EL (cell line): Measurements from ENCODE around the gene MAPK4.
"Not testable (repeated sequence)": the region's sequence is repeated elsewhere in the genome, so short reads cannot be mapped to it uniquely, and the experiment has no call there.

ENCODE experiments used
- DNase-seq: peaks from one replicate; pipeline ENCODE4 v3.0.0-alpha.2; 2016

MAPK4 gene

DNA sequence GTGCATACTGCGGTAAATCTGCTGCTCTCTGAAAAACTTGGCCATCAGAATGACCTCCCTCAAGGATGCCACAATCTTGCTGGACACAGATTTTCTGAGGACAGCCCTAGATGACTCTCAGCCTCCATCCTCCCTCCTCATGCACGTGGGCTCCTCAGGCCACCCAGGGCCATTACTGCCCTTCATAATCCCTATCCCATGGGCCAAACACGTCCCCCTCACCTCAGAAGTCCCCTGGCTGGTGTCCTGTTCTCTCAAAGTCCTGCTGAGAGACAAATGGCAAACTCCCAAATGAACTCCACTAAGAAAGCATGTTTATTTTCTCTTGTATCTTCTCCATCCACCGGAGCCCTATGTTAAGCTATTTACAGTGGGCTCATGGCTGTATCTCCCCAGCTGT, 134.3 kb downstream of the MAPK4 start:
- no peak for DNase-seq

DNA sequence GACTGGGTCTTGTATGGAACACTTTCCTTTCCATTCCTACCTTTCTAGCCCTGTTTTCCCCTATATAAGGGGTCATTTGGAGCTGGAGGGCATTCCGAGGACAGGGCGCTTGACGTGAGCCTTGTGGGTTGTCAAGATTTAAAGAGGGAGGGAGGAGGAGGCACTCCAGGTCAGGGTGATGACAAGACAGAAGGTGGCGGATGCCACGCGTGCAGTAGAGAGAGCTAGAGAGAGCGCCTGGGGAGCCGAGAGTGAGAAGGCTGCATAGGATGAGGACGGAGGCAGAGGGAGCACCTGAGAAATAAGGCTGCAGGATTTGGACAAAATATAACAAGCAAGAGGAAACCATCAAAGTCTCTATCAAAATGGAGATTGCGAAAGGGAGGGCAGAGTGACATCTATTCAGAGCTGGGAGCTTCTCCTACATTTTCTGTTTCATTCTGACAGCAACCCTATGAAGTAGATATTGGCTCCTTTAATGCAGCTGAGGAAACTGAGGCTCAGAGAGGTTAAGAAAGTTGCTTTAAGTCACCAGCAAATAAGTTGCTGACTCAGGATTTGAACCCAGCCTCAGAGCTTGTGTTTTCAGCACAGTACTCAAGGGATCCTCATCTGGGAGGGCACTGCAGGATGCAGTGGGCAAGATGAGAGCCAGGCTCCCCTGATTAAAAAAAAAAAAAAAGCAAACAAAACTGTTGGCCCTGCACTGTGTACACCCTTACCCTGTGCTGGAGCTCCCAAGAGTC, 135.7 kb downstream of the MAPK4 start:
- DNase-seq = no peak

GRCh38 chr18:50696436-50696835, 136.5 kb downstream of the MAPK4 start:
- DNase-seq = no peak

GRCh38 chr18:50696929-50697328, 137.0 kb downstream of the MAPK4 start:
- no peak for DNase-seq

GRCh38 chr18:50697509-50697908, 137.6 kb downstream of the MAPK4 start:
- no peak for DNase-seq

- no peak for DNase-seq
Observed at GRCh38 chr18:50700245-50701165, 140.6 kb downstream of the MAPK4 start.

GRCh38 chr18:50704357-50704940, 144.6 kb downstream of the MAPK4 start:
- DNase-seq = no peak

DNA sequence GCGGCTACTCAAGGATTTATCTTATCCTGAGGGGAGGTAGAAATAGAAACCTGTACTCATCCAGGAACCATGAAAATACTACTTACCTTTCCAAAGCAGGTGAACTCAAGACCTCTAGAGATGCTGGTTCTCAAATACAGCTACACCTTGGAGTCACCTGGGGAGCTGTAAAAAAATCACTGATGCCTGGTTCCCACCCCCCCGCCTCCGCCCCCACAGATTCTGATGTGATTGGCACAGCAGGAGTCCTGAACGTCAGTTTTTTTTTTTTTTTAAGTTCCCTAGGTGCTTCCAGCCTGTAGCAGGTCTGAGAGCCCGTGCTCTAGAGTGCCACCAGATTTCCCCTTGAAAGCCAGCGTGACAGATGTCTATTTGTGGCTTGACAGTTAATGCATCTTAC, 146.3 kb downstream of the MAPK4 start:
- no peak for DNase-seq

DNA sequence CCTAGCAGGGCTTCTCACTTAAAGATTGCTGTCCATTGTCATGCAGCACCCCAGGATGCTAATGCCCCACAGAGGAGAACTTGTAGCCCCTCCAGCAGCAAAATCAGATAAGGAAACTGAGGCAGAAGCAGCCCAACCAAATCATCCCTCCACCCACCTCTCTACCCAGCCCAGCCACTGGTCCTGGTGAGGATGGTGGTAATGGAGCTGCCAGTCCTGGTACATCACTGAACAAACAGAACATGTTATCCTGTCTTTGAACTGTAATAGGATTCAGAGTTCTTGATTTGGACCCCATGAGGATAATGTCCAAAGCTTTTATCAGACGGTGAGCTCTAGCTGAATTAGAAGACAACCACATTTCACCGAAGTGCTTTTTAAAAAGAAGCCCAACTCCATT, 146.8 kb downstream of the MAPK4 start:
- DNase-seq = no peak

- DNase-seq = not testable (repeated sequence)
Observed at GRCh38 chr18:50707297-50707696, 147.4 kb downstream of the MAPK4 start.

DNA sequence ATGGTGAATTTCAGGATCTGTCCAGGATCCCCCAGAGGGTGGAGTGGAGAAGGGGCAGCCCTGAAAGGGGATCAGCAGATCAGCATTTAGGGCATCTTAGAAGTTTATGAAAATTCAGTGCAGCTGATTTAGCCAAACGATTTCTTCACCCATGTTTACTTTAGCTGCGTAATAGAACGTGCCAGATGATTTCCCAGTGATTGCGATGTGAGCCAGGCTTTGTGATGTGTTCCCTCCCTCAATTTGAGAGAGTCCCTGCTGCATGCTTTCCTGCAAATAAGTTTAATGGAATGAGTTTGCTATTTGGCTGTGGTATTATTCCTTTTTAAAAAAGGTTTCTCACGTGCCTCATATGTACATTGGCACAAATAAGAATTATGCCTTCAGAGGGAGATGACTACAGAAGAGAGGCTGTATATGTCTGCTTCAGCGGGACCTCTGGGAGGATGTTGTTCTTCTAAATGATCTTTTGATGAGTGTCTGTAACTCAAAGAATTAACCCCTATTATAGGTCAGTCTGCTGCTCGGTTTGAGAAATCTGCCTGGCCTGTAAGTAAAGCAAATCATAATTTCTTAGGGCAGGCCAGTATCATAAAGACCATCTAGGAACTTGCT, 148.1 kb downstream of the MAPK4 start:
- DNase-seq = no peak

DNA sequence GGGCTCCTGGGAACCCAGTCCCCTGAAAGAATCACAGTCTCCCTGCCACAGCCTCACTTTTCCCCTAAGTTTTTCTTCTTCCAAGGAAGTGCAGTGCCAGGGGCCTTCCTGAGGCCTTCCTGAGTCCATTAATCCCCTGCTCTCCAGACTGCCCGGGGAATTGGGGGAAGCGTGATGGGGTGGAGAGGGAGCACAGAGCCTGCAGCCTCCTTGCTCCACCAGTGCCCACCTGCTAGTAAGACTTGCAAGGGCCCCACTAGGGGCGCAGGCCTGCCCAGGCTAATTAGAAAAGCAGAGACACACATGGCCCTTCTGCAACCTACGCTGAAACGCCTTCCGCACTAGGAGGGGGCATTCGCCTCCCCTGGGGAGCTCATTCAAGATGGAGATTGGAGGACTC, 149.3 kb downstream of the MAPK4 start:
- DNase-seq = no peak

DNA sequence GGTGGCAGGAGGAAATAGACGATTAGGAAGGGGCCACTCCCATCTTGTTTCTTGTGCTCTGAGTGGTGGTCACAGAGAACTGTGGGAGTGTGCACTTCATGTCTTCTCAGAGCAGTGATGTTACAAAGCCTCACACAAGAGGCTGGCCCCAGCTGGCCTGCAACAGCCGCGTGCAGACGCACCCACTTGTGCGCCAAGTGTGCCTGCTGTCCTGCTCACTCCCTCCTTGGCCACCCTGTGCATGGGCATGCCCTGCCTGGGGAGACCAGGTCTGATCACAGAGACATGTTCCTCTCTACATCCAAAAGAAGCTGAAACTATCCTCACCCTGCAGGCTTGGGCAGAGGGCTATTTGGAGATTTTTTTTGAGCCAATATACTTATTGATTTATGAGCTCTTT, 151.5 kb downstream of the MAPK4 start:
- no peak for DNase-seq

DNA sequence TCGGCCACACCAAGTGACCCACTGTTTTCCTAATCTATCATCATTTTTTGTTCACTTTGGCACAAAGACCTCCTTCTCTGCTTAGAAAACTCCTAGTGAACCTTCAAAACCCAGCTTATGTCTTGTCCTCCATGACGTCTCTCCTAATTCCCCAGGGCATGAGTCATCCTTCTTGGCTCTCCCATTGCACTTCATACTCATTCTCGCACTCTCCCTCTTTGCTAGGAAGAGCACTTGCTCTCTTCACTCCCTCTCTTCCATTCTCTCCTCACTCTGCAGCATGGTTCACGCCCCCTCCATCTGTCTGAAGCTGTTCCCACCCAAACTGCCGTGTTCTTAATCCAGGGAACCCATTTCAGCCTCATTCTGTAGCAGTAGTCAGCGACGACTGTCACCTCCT, 156.0 kb downstream of the MAPK4 start:
- peak; percentile 24 for DNase-seq

DNA sequence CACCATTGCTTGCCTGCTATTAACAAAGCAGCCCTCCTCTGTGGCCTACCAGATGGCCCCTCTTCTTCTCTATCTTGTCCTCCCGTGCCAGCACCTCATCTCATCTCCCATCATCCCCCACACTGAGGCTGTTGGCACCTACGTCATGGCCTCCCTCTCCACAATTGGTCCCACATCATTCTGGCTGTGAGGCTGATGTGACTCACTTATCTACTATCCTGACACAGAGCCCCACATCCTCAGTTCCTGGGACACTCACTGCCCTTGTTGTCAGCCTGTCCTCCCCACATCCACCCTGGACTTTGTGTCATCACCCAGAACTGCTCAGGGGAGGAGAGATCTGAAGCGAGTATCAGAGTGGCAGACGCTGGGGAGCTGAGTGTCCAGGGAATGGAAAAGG, 157.0 kb downstream of the MAPK4 start:
- DNase-seq = peak; percentile 57

DNA sequence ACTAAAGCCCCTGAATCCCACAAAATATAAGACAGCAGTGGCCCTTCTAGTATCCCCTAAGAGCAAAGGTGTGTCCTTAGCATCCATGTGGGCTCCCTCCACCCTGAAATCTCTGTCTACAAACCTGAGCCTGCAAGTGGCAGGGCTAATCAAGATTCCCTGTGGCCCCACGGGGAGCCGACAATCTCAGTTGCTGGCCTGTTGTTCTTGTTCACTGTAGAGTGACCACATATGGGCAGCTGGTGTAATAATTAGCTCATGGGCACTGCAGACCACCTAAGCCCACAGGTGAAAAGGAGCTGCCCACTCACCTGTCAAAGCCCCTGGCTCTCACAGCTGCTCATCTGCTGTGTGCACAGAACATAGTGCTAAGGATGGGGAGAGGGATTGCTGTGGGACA, 157.7 kb downstream of the MAPK4 start:
- DNase-seq = no peak

DNA sequence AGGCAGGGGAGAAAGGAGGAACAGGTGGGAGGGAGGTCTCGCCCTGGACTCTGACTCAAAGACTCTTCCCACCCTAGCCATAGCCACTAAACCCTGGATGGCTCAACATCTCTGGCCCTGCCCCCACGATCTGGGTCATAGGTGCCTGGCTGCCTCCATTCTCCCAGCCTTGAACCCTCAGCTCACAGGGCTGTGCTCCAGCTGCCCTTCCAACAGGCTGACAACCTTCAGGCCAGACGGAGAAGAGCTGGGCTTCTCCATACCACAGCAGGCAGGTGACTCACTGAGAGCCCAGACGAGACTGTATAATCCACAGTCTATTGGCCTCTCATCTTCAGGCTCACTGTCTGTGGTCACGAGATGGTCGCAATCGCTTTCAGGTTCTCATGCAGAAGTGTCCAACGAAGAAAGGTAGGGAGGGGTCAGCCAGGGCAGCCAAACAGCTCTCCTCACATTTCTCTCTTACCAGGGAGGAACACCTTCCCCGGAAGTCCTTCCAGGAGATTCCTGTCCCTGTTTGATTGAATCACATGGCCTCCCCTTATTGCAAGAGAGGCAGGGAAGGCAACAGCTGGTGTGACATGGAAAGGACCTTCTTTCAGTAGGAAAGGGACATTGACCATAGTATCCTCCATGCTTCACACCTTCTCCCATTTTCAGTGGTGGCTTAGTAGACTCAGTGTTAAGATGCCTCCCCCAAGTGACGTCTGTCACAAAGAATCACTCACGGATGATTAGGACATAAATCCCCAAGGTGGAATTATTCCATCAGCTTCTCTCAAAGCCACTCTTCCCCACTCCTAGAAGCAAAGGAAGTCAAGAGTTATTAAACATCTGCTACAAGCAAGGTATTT, 159.8 kb downstream of the MAPK4 start:
- no peak for DNase-seq

DNA sequence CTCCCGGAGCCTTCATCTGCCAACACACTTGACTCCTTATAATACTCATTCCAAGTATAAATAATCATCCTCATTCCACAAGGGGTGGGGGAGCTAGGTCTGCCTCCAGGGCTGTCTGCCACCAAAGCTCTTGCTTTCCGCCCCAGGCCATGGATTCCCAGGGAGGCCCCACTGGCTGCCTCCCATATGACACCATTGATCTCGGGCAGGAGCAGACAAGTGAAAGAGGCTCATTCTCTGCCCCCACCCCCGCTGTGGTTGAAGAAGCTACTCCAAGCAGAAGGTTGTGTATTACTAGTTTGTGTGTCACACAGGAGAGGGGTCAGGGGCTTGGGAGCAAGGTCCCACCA, 160.4 kb downstream of the MAPK4 start:
- DNase-seq = peak; percentile 51

DNA sequence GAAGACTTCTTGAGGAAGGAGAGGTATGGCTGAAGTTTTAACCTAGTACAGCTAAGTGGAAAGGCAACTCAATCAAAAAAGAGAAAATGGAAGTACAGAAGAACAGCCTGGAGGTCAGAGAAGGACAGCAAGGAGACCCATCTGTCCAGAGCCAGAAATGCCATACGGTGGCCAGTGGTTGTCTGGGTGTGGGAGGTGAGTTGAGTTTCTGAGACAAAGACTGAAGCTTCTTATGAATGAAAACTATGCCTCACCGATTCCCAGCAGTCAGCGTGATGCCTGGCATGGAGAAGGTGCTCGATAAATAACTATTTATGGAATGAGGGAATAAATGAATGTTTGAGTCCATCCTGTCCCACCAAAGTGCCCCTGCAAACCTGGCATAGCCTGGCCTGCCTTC, 161.1 kb downstream of the MAPK4 start:
- DNase-seq = no peak

DNA sequence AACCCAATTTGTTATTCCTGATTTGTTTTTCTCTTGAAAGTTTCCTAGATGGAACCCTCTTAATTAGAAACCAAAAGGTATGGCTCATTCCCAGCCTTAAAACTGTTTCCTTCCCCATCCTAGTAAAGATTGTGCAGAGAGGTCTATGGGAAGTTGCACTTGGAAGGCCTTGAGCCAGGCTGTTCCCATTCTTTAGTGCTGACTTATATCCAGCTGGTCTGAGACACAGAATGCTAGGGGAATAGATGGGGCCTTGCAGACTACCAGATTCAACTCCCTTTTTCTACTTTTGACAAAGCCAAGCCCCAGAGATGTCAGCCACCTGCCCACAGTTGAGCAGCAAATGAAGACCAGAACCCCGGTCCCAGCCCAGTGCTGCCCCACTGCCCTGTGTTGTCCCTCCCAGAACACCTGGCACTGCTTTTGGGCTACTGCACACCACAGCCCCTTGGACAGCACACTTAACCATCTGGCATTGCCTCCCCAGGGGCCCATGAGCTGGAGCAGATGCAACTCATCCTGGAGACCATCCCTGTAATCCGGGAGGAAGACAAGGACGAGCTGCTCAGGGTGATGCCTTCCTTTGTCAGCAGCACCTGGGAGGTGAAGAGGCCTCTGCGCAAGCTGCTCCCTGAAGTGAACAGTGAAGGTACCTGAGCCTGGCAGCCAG, 161.7 kb downstream of the MAPK4 start:
- no peak for DNase-seq

GRCh38 chr18:50722311-50722710, 162.4 kb downstream of the MAPK4 start:
- peak; percentile 15 for DNase-seq

- DNase-seq = no peak
Observed at GRCh38 chr18:50724751-50725151, 164.9 kb downstream of the MAPK4 start.
